ENCODE measurements around the gene CSRNP3. TPM values are rescaled to one million over a fixed set of nuclear protein-coding genes. Genes with fewer than 3 reads are reported as not detected.

Gene CSRNP3
- total RNA-seq, 1 experiment from 2014 or later = 1.3 TPM

- no peak overlapping the region for H3K4me3 Mint-ChIP-seq (ENCODE audit: unreplicated experiment)
- H3K27me3 ChIP-seq (replicated peaks; ENCODE audit: control insufficient read depth, insufficient read depth, low read length) = no peaks in the 10 kb centered on the region
- BruUV-seq (replicated peaks) = no TSS peak
- intact Hi-C loops (cut with micrococcal nuclease; ENCODE audit: unreplicated experiment) = loop anchor here (1.0 to 5.0 kb wide), 4 partner anchors 35 to 297 kb away; no protein-coding TSS in a partner anchor
- peaks cover 3% of the 10 kb centered on the region for H3K27me3 Mint-ChIP-seq (ENCODE audit: insufficient read depth, unreplicated experiment)
- POLR2A ChIA-PET = no interaction called here
- H3K9me3 ChIP-seq = no peaks in the 10 kb centered on the region
- H3K4me3 ChIP-seq (ENCODE audit: low read depth, low read length) = no peak overlapping the region
- H3K4me1 ChIP-seq = no peaks in the 10 kb centered on the region
- no peaks in the 10 kb centered on the region for H3K9me3 Mint-ChIP-seq (ENCODE audit: unreplicated experiment)
- DNase-seq = no peak
- H3K4me1 Mint-ChIP-seq (ENCODE audit: low read depth, unreplicated experiment) = no peaks in the 10 kb centered on the region
- H3K36me3 Mint-ChIP-seq (ENCODE audit: insufficient read depth, unreplicated experiment) = no peaks in the 10 kb centered on the region
- no peak for TF ChIP-seq CTCF (IDR thresholded peaks at IDR 0.05; ENCODE audit: insufficient read depth in 1 of 2, low read depth in 1 of 2, low read length in 1 of 2, severe bottlenecking in 1 of 2, unreplicated experiment in 1 of 2)
- H3K27ac Mint-ChIP-seq (ENCODE audit: unreplicated experiment) = no peak overlapping the region
- H3K36me3 ChIP-seq (ENCODE audit: control insufficient read depth, insufficient read depth, low read length) = no peaks in the 10 kb centered on the region
- CTCF ChIA-PET = no interaction called here
These were observed 228.4 kb downstream of the CSRNP3 start for GRCh38 chr2:165697748-165698443.

- peaks cover 5% of the 10 kb centered on the region for H3K27me3 Mint-ChIP-seq (ENCODE audit: insufficient read depth, unreplicated experiment)
- no peak overlapping the region for H3K27ac Mint-ChIP-seq (ENCODE audit: unreplicated experiment)
- Histone ChIP-seq H3K9me3 (no peaks in the 10 kb centered on the region), H3K4me3 (ENCODE audit: low read depth, low read length) (no peak overlapping the region), H3K36me3 (ENCODE audit: control insufficient read depth, insufficient read depth, low read length) (no peaks in the 10 kb centered on the region), H3K4me1 (no peaks in the 10 kb centered on the region), H3K27me3 (replicated peaks; ENCODE audit: control insufficient read depth, insufficient read depth, low read length) (no peaks in the 10 kb centered on the region)
- H3K4me1 Mint-ChIP-seq (ENCODE audit: low read depth, unreplicated experiment) = no peaks in the 10 kb centered on the region
- no TSS peak for BruUV-seq (replicated peaks)
- CTCF ChIA-PET = no interaction called here
- DNase-seq = peak; percentile 48 to 49
- peak; percentile 37 to 73 for TF ChIP-seq CTCF (IDR thresholded peaks at IDR 0.05; ENCODE audit: insufficient read depth in 1 of 2, low read depth in 1 of 2, low read length in 1 of 2, severe bottlenecking in 1 of 2, unreplicated experiment in 1 of 2)
- no peaks in the 10 kb centered on the region for H3K36me3 Mint-ChIP-seq (ENCODE audit: insufficient read depth, unreplicated experiment)
- intact Hi-C loops (cut with micrococcal nuclease; ENCODE audit: unreplicated experiment) = loop anchor here (1.0 to 5.0 kb wide), 4 partner anchors 36 to 297 kb away; no protein-coding TSS in a partner anchor
- H3K4me3 Mint-ChIP-seq (ENCODE audit: unreplicated experiment) = no peak overlapping the region
- POLR2A ChIA-PET = no interaction called here
- no peaks in the 10 kb centered on the region for H3K9me3 Mint-ChIP-seq (ENCODE audit: unreplicated experiment)
These were observed 229.0 kb downstream of the CSRNP3 start for GRCh38 chr2:165698444-165698884.

- no peaks in the 10 kb centered on the region for H3K4me1 Mint-ChIP-seq (ENCODE audit: low read depth, unreplicated experiment)
- ChIA-PET CTCF (interaction anchor here (1.0 to 1.3 kb wide), 2 partner anchors 79 to 175 kb away, joined by 3 to 4 read pairs; no protein-coding TSS in a partner anchor), POLR2A (no interaction called here)
- no peaks in the 10 kb centered on the region for H3K9me3 ChIP-seq
- no peak overlapping the region for H3K27ac Mint-ChIP-seq (ENCODE audit: unreplicated experiment)
- no peak for TF ChIP-seq CTCF (IDR thresholded peaks at IDR 0.05; ENCODE audit: insufficient read depth in 1 of 2, low read depth in 1 of 2, low read length in 1 of 2, severe bottlenecking in 1 of 2, unreplicated experiment in 1 of 2)
- H3K4me3 ChIP-seq (ENCODE audit: low read depth, low read length) = no peak overlapping the region
- H3K27me3 ChIP-seq (replicated peaks; ENCODE audit: control insufficient read depth, insufficient read depth, low read length) = no peaks in the 10 kb centered on the region
- DNase-seq = no peak
- intact Hi-C loops (cut with micrococcal nuclease; ENCODE audit: unreplicated experiment) = loop anchor here (2.0 to 5.0 kb wide), 3 partner anchors 37 to 128 kb away; no protein-coding TSS in a partner anchor
- H3K4me1 ChIP-seq = no peaks in the 10 kb centered on the region
- no TSS peak for BruUV-seq (replicated peaks)
- H3K9me3 Mint-ChIP-seq (ENCODE audit: unreplicated experiment) = no peaks in the 10 kb centered on the region
- H3K27me3 Mint-ChIP-seq (ENCODE audit: insufficient read depth, unreplicated experiment) = peaks cover 7% of the 10 kb centered on the region
- H3K36me3 Mint-ChIP-seq (ENCODE audit: insufficient read depth, unreplicated experiment) = no peaks in the 10 kb centered on the region
- H3K4me3 Mint-ChIP-seq (ENCODE audit: unreplicated experiment) = no peak overlapping the region
- no peaks in the 10 kb centered on the region for H3K36me3 ChIP-seq (ENCODE audit: control insufficient read depth, insufficient read depth, low read length)
These were observed 230.4 kb downstream of the CSRNP3 start for GRCh38 chr2:165699946-165700345.

Measured in Caco-2 (cell line).